ENCODE data around the gene COX5A. TPM values are rescaled to one million over a fixed set of nuclear protein-coding genes. Genes with fewer than 3 reads are reported as not detected.

The COX5A gene
- total and polyA plus RNA-seq, 2 experiments from 2014 or later: 190 to 885 TPM

DNA sequence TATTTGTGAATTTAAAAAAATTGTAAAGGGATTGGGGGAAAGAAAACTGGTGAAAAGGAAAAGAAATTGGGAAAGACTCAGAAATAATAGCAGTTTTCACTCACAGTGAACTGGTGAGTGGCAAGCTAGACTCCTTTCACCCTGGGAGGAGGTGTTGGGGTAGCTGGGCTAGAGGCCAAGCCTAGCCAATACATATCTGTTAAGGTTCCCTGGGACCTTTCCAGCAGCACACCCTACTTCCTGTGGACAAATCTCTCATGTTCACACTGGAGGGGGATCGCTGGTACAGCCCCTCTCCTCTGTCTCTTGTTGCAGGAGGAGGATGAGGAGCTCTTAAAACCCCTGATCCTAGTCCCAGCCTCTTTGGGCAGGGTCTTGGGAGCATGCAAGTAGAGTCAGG is 22.4 kb upstream of the COX5A start:
- no peak for DNase-seq (ENCODE audit: low spot score)
- no peak overlapping the region for H3K27ac ChIP-seq (ENCODE audit: low read depth)

More for the DNA sequence above, 22.4 kb upstream of the COX5A start:
- Mint-ChIP-seq H3K36me3 (ENCODE audit: low read depth) (peaks cover 2% of the 10 kb centered on the region; the same call in 1 of the 3 replicates), H3K27me3 (ENCODE audit: insufficient read depth, low read depth, poor library complexity) (peaks cover 39% of the 10 kb centered on the region), H3K27ac (no peak overlapping the region), H3K9me3 (no peaks in the 10 kb centered on the region; the same call in 2 of the 3 replicates), H3K4me3 (no peak overlapping the region), H3K4me1 (peaks cover 32% of the 10 kb centered on the region)
- Histone ChIP-seq H3K27me3 (ENCODE audit: insufficient read depth) (peaks cover 52% of the 10 kb centered on the region), H4K20me1 (replicated peaks; ENCODE audit: insufficient read depth) (peaks cover 4% of the 10 kb centered on the region), H3K4me3 (no peak overlapping the region), H3K4me1 (ENCODE audit: insufficient read depth) (peaks cover 25% of the 10 kb centered on the region), H3K9me2 (ENCODE audit: insufficient read depth) (no peaks in the 10 kb centered on the region), H3K79me2 (replicated peaks; ENCODE audit: insufficient read depth) (peaks cover 5% of the 10 kb centered on the region), H2AFZ (no peak overlapping the region), H3K4me2 (no peak overlapping the region), H3F3A (replicated peaks; ENCODE audit: low read depth) (peaks cover 9% of the 10 kb centered on the region; the same call in 1 of the 2 replicates), H3K36me3 (ENCODE audit: insufficient read depth) (no peaks in the 10 kb centered on the region)
- TF ChIP-seq, protein P1, sequence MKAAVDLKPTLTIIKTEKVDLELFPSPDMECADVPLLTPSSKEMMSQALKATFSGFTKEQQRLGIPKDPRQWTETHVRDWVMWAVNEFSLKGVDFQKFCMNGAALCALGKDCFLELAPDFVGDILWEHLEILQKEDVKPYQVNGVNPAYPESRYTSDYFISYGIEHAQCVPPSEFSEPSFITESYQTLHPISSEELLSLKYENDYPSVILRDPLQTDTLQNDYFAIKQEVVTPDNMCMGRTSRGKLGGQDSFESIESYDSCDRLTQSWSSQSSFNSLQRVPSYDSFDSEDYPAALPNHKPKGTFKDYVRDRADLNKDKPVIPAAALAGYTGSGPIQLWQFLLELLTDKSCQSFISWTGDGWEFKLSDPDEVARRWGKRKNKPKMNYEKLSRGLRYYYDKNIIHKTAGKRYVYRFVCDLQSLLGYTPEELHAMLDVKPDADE (IDR thresholded peaks at IDR 0.05): no peak
- TF ChIP-seq, protein P2, sequence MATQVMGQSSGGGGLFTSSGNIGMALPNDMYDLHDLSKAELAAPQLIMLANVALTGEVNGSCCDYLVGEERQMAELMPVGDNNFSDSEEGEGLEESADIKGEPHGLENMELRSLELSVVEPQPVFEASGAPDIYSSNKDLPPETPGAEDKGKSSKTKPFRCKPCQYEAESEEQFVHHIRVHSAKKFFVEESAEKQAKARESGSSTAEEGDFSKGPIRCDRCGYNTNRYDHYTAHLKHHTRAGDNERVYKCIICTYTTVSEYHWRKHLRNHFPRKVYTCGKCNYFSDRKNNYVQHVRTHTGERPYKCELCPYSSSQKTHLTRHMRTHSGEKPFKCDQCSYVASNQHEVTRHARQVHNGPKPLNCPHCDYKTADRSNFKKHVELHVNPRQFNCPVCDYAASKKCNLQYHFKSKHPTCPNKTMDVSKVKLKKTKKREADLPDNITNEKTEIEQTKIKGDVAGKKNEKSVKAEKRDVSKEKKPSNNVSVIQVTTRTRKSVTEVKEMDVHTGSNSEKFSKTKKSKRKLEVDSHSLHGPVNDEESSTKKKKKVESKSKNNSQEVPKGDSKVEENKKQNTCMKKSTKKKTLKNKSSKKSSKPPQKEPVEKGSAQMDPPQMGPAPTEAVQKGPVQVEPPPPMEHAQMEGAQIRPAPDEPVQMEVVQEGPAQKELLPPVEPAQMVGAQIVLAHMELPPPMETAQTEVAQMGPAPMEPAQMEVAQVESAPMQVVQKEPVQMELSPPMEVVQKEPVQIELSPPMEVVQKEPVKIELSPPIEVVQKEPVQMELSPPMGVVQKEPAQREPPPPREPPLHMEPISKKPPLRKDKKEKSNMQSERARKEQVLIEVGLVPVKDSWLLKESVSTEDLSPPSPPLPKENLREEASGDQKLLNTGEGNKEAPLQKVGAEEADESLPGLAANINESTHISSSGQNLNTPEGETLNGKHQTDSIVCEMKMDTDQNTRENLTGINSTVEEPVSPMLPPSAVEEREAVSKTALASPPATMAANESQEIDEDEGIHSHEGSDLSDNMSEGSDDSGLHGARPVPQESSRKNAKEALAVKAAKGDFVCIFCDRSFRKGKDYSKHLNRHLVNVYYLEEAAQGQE (IDR thresholded peaks at IDR 0.05; ENCODE audit: unreplicated experiment): no peak
- TF ChIP-seq JUNB (IDR thresholded peaks at IDR 0.05; ENCODE audit: unreplicated experiment): no peak
- no peak for TF ChIP-seq NANOG (IDR thresholded peaks at IDR 0.05; ENCODE audit: borderline replicate concordance)
- TF ChIP-seq, protein P3, sequence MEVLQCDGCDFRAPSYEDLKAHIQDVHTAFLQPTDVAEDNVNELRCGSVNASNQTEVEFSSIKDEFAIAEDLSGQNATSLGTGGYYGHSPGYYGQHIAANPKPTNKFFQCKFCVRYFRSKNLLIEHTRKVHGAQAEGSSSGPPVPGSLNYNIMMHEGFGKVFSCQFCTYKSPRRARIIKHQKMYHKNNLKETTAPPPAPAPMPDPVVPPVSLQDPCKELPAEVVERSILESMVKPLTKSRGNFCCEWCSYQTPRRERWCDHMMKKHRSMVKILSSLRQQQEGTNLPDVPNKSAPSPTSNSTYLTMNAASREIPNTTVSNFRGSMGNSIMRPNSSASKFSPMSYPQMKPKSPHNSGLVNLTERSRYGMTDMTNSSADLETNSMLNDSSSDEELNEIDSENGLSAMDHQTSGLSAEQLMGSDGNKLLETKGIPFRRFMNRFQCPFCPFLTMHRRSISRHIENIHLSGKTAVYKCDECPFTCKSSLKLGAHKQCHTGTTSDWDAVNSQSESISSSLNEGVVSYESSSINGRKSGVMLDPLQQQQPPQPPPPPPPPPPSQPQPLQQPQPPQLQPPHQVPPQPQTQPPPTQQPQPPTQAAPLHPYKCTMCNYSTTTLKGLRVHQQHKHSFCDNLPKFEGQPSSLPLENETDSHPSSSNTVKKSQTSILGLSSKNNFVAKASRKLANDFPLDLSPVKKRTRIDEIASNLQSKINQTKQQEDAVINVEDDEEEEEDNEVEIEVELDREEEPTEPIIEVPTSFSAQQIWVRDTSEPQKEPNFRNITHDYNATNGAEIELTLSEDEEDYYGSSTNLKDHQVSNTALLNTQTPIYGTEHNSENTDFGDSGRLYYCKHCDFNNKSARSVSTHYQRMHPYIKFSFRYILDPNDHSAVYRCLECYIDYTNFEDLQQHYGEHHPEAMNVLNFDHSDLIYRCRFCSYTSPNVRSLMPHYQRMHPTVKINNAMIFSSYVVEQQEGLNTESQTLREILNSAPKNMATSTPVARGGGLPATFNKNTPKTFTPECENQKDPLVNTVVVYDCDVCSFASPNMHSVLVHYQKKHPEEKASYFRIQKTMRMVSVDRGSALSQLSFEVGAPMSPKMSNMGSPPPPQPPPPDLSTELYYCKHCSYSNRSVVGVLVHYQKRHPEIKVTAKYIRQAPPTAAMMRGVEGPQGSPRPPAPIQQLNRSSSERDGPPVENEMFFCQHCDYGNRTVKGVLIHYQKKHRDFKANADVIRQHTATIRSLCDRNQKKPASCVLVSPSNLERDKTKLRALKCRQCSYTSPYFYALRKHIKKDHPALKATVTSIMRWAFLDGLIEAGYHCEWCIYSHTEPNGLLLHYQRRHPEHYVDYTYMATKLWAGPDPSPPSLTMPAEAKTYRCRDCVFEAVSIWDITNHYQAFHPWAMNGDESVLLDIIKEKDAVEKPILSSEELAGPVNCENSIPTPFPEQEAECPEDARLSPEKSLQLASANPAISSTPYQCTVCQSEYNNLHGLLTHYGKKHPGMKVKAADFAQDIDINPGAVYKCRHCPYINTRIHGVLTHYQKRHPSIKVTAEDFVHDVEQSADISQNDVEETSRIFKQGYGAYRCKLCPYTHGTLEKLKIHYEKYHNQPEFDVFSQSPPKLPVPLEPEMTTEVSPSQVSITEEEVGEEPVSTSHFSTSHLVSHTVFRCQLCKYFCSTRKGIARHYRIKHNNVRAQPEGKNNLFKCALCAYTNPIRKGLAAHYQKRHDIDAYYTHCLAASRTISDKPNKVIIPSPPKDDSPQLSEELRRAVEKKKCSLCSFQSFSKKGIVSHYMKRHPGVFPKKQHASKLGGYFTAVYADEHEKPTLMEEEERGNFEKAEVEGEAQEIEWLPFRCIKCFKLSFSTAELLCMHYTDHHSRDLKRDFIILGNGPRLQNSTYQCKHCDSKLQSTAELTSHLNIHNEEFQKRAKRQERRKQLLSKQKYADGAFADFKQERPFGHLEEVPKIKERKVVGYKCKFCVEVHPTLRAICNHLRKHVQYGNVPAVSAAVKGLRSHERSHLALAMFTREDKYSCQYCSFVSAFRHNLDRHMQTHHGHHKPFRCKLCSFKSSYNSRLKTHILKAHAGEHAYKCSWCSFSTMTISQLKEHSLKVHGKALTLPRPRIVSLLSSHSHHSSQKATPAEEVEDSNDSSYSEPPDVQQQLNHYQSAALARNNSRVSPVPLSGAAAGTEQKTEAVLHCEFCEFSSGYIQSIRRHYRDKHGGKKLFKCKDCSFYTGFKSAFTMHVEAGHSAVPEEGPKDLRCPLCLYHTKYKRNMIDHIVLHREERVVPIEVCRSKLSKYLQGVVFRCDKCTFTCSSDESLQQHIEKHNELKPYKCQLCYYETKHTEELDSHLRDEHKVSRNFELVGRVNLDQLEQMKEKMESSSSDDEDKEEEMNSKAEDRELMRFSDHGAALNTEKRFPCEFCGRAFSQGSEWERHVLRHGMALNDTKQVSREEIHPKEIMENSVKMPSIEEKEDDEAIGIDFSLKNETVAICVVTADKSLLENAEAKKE (CRISPR knock-in tag; IDR thresholded peaks at IDR 0.05): no peak
- no peak for TF ChIP-seq ZNF114 (CRISPR knock-in tag; IDR thresholded peaks at IDR 0.05)
- TF ChIP-seq CREB1 (CRISPR knock-in tag; IDR thresholded peaks at IDR 0.05; ENCODE audit: low read depth): no peak
- TF ChIP-seq EZH2phosphoT487 (IDR thresholded peaks at IDR 0.05; ENCODE audit: unreplicated experiment): no peak
- TF ChIP-seq ZNF331 (CRISPR knock-in tag; IDR thresholded peaks at IDR 0.05; ENCODE audit: low read depth): no peak
- TF ChIP-seq POLR2AphosphoS5 (IDR thresholded peaks at IDR 0.05; ENCODE audit: low read depth): no peak
- no peak for TF ChIP-seq STAT1 (IDR thresholded peaks at IDR 0.05; ENCODE audit: unreplicated experiment)
- TF ChIP-seq EZH2 (IDR thresholded peaks at IDR 0.05; ENCODE audit: low read depth, unreplicated experiment): no peak
- TF ChIP-seq, protein P4, sequence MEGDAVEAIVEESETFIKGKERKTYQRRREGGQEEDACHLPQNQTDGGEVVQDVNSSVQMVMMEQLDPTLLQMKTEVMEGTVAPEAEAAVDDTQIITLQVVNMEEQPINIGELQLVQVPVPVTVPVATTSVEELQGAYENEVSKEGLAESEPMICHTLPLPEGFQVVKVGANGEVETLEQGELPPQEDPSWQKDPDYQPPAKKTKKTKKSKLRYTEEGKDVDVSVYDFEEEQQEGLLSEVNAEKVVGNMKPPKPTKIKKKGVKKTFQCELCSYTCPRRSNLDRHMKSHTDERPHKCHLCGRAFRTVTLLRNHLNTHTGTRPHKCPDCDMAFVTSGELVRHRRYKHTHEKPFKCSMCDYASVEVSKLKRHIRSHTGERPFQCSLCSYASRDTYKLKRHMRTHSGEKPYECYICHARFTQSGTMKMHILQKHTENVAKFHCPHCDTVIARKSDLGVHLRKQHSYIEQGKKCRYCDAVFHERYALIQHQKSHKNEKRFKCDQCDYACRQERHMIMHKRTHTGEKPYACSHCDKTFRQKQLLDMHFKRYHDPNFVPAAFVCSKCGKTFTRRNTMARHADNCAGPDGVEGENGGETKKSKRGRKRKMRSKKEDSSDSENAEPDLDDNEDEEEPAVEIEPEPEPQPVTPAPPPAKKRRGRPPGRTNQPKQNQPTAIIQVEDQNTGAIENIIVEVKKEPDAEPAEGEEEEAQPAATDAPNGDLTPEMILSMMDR (conservative IDR thresholded peaks at IDR 0.05; ENCODE audit: low read depth in 2 of 2): no peak
- no peak for ATAC-seq
